ENCODE results near the gene NOX4.

Gene NOX4

GRCh38 chr11:89502301-89502700 is 11.1 kb upstream of the NOX4 start:
- H2AFZ ChIP-seq (ENCODE audit: low read depth, low read length): no peak overlapping the region
- H3K4me1 ChIP-seq (ENCODE audit: low read length): no peaks in the 10 kb centered on the region
- no peak for TF ChIP-seq CTCF (IDR thresholded peaks at IDR 0.05; ENCODE audit: low read depth, low read length)
- TF ChIP-seq EZH2phosphoT487 (IDR thresholded peaks at IDR 0.05; ENCODE audit: low read depth): no peak
- no peaks in the 10 kb centered on the region for H4K20me1 ChIP-seq (ENCODE audit: insufficient read depth, low read length)
- H3K79me2 ChIP-seq (ENCODE audit: low read length): no peaks in the 10 kb centered on the region
- no peaks in the 10 kb centered on the region for H3K27me3 ChIP-seq (ENCODE audit: low read depth, low read length)
- no peak overlapping the region for H3K9ac ChIP-seq (ENCODE audit: low read length)
- H3K9me3 ChIP-seq (ENCODE audit: insufficient read depth, low read length): no peaks in the 10 kb centered on the region
- no peak overlapping the region for H3K4me2 ChIP-seq (ENCODE audit: low read length)
- no peaks in the 10 kb centered on the region for H3K36me3 ChIP-seq (replicated peaks; ENCODE audit: low read depth, low read length)
- H3K4me3 ChIP-seq (ENCODE audit: low read length): no peak overlapping the region
- H3K27ac ChIP-seq (ENCODE audit: low read length): no peak overlapping the region

GRCh38 chr11:89500336-89500735 is 9.2 kb upstream of the NOX4 start:
- no peaks in the 10 kb centered on the region for H3K79me2 ChIP-seq (ENCODE audit: low read length)
- H3K27ac ChIP-seq (ENCODE audit: low read length): no peak overlapping the region
- no peaks in the 10 kb centered on the region for H4K20me1 ChIP-seq (ENCODE audit: insufficient read depth, low read length)
- no peaks in the 10 kb centered on the region for H3K9me3 ChIP-seq (ENCODE audit: insufficient read depth, low read length)
- no peak overlapping the region for H2AFZ ChIP-seq (ENCODE audit: low read depth, low read length)
- no peak for TF ChIP-seq CTCF (IDR thresholded peaks at IDR 0.05; ENCODE audit: low read depth, low read length)
- TF ChIP-seq EZH2phosphoT487 (IDR thresholded peaks at IDR 0.05; ENCODE audit: low read depth): no peak
- H3K9ac ChIP-seq (ENCODE audit: low read length): no peak overlapping the region
- no peak overlapping the region for H3K4me2 ChIP-seq (ENCODE audit: low read length)
- H3K27me3 ChIP-seq (ENCODE audit: low read depth, low read length): no peaks in the 10 kb centered on the region
- H3K4me1 ChIP-seq (ENCODE audit: low read length): no peaks in the 10 kb centered on the region
- H3K36me3 ChIP-seq (replicated peaks; ENCODE audit: low read depth, low read length): no peaks in the 10 kb centered on the region
- no peak overlapping the region for H3K4me3 ChIP-seq (ENCODE audit: low read length)

GRCh38 chr11:89498845-89499448 is 7.8 kb upstream of the NOX4 start:
- TF ChIP-seq EZH2phosphoT487 (IDR thresholded peaks at IDR 0.05; ENCODE audit: low read depth): no peak
- TF ChIP-seq CTCF (IDR thresholded peaks at IDR 0.05; ENCODE audit: low read depth, low read length): peak; percentile 60
- Histone ChIP-seq H3K4me3 (ENCODE audit: low read length) (no peak overlapping the region), H3K79me2 (ENCODE audit: low read length) (no peaks in the 10 kb centered on the region), H3K9ac (ENCODE audit: low read length) (no peak overlapping the region), H3K27me3 (ENCODE audit: low read depth, low read length) (no peaks in the 10 kb centered on the region), H4K20me1 (ENCODE audit: insufficient read depth, low read length) (no peaks in the 10 kb centered on the region), H3K27ac (ENCODE audit: low read length) (no peak overlapping the region), H3K36me3 (replicated peaks; ENCODE audit: low read depth, low read length) (no peaks in the 10 kb centered on the region), H3K4me2 (ENCODE audit: low read length) (no peak overlapping the region), H3K9me3 (ENCODE audit: insufficient read depth, low read length) (no peaks in the 10 kb centered on the region), H3K4me1 (ENCODE audit: low read length) (no peaks in the 10 kb centered on the region), H2AFZ (ENCODE audit: low read depth, low read length) (no peak overlapping the region)

GRCh38 chr11:89495951-89496350 is 4.8 kb upstream of the NOX4 start:
- no peak overlapping the region for H2AFZ ChIP-seq (ENCODE audit: low read depth, low read length)
- no peak for TF ChIP-seq CTCF (IDR thresholded peaks at IDR 0.05; ENCODE audit: low read depth, low read length)
- TF ChIP-seq EZH2phosphoT487 (IDR thresholded peaks at IDR 0.05; ENCODE audit: low read depth): no peak
- H3K79me2 ChIP-seq (ENCODE audit: low read length): no peaks in the 10 kb centered on the region
- H3K27me3 ChIP-seq (ENCODE audit: low read depth, low read length): no peaks in the 10 kb centered on the region
- H3K4me3 ChIP-seq (ENCODE audit: low read length): no peak overlapping the region
- no peak overlapping the region for H3K9ac ChIP-seq (ENCODE audit: low read length)
- H4K20me1 ChIP-seq (ENCODE audit: insufficient read depth, low read length): no peaks in the 10 kb centered on the region
- H3K4me2 ChIP-seq (ENCODE audit: low read length): no peak overlapping the region
- no peaks in the 10 kb centered on the region for H3K36me3 ChIP-seq (replicated peaks; ENCODE audit: low read depth, low read length)
- no peaks in the 10 kb centered on the region for H3K4me1 ChIP-seq (ENCODE audit: low read length)
- no peak overlapping the region for H3K27ac ChIP-seq (ENCODE audit: low read length)
- no peaks in the 10 kb centered on the region for H3K9me3 ChIP-seq (ENCODE audit: insufficient read depth, low read length)

All from OCI-LY3 (cell line).